CD4-positive, alpha-beta T cell treated with Interleukin-2 at 100 ng/mL for 4 hours (primary cell): ENCODE measurements around the gene MAT2A.
"Not testable (repeated sequence)": the region's sequence is repeated elsewhere in the genome, so short reads cannot be mapped to it uniquely, and the experiment has no call there.

ENCODE experiments used
- DNase-seq: peaks from one replicate; pipeline ENCODE4 v3.0.0-alpha.2; 2020; ENCODE audit warnings: low spot score

Gene MAT2A

DNA sequence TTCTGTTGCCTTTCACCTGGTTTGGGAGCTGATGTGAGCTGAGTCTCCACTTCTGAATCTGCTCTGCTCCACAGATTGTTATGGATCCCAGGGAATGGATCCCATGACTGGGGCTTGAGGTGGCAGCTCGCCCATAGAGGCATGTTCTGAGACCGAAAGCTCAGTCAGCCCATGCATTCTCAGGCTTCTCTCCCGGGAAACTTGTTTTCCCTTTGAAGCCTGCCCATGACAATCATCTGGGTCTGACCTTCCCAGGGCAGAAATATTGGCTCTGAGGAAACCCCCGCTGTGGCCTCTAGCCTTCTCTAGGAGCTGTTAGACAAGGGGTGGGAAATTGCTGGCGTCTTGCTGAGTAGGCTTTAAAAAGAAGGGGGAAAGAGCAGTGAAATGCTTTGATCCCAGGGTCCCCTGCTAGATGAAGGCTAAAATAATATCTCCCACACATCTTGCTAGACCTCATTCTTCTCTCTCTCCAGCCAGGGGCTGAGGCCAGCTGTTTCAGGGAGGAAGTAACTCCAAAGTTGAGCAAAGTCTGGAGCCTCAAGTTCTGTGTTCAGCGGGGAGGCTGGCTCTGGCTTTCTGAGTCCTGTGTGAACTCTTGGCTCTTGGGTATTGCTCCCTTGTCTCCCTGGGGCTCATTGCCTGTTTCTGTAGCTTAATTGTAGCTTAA lies 40.4 kb downstream of the MAT2A start:
- no peak for DNase-seq

- no peak for DNase-seq
These were observed 41.2 kb downstream of the MAT2A start for GRCh38 chr2:85580206-85580605.

DNA sequence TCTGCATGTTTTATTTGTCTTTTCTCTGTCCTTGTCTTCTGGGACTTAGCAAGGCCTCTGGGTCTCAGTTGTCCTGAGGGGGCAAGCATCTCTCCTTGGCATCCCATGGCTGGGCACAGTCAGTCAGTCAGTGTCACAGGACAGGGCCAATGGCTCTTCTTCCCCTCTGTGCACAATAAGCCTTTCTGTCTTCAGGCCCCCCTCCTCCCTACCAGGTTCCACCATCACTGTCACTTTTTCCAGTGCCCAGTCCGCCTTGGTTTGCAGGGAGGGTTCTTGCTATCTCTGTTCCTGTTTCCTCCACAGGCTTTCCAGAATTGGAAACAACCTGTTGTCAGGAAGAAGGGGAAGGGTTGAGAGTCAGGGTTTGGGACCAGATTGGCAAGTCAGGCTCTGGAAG lies 43.5 kb downstream of the MAT2A start:
- no peak for DNase-seq

DNA sequence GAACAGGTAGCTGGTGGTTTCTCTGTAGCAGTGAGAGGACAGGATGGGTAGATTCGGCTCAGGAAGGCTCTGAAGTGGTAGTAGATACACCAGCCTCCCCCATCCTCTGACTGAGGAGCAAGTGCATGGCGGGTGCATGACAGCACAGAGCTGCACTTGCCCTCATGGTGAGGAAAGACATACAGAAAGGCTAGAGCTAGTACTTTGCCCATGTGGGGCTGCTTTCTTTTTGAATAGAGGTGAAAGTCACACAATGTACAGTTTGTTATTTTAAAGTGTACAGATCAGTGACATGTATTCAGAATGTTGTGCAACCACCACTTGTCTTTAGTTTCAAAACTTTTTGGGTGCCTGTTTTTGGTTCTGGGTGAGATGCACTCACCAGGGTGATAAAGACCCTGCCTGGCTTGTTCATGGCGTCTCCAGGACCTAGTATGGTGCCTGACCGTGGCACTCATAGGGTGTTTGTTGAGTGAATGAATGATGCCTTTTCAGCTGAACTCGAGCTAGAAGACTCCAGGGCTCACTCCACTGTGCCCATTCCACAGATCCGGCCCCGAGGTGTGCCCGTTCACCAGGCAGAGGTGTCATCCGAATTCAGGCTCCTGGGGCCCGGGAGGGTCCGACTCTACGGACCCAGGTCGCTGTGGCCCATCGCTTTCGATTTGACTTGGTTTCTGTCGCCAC lies 44.8 kb downstream of the MAT2A start:
- peak; percentile 40 for DNase-seq

- DNase-seq, result no peak
These were observed 45.4 kb downstream of the MAT2A start, which contains the start of gene VAMP5 for GRCh38 chr2:85584354-85584856. TSS of gene VAMP5 (plus strand) at chr2:85584431. CDS start at chr2:85584491, 60 bp downstream.

DNA sequence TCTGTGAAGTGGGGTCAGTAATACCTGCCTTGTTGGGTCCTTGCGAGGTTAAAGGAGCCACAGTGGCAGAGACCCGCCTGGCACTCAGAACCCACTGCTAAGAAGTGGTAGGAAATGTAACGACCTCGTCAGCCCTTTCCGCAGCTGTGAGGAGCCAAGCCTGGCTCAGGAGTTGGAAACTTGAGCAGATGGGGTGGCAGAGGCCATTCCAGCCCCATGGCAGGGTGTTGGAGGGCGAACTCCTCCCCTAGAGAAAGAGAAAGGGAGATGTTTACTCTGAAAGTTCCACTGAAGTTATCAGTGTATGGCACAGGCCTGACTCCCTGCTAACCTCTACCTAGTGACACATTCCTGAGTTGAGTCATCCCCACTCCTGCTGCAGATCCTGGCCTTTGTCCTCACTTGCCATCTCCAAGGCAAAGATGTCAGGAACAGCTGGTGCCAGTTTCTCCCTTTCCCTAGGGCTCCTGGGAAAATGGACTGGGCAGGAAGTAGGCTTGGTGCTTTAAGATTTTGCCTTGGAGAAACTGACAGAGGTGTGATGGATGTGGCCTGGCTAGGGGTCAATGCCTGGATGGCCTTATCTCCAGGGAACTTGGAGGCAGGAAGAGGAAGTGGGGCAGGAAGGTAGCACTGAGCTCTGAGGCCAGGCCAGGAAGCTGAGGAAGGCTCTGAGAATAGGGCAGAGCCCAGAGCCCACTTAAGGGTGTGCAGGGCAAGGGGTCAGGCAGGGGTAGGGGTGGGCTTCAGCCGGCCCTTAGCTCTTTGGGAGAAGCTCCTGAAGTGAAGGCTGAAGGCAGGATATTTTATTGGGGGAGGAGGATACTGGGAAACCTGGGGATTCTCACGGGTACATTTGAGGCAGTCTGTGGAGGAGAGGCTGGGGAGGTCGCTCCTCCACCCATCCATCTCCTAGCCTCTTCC lies 46.2 kb downstream of the MAT2A start:
- no peak for DNase-seq

GRCh38 chr2:85585781-85586105 lies 46.8 kb downstream of the MAT2A start:
- no peak for DNase-seq

DNA sequence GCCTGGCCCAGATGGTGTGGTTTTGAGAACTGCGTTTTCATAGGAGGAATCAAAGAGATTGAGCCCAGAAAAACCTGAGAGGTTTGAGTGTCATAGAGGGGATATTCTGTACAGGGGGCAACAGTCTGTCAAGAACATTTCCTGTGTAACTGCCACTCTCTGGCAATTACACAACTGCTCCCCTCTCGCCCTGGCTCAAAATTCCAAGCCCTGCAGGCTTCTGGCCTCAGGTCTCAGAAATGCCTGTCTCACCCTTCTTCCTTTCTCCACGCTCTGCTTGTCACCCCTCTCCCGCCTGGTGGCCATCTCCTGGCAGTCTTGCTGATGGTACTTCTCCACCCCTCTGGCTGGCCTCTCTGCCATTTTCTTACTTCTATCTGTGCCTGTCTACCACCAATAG lies 49.3 kb downstream of the MAT2A start:
- no peak for DNase-seq

DNA sequence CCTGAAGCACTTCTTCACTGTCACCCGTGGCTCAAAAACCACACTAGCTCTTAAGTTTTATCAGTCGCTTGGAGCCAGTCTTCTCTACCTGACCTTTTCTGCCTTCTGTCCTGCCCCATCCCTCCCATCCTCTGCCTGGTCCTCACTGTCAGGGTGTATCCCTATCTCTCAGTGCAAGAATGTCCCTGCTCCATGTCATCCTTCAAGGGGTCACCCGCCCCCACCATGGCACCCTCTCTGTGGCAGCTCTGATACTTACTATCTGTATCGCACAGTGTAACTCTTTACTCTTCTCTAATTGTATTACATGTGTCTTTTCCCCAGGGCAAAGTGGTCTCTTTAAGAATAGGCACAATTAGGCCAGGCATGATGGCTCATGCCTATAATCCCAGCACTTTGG lies 49.7 kb downstream of the MAT2A start:
- no peak for DNase-seq

DNA sequence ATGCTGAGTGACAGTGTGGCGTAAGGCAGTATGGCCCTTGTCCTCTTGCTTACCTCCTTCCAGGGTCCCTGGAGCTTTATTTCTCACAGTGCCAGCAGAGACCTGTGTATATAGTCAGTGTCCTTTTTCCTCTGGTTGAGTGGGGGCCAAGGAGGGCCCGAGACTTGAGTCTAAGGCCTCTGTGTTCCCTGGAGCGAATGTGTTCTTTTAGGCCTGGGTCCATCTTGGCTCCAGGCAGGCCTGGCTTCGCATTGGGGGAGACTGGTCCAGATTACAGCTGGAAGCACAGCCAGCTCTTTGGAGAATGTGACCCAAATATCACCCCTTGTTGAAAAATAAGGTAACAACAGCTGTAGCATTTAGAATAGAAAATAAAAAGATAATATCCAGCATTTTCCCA lies 50.2 kb downstream of the MAT2A start:
- no peak for DNase-seq

GRCh38 chr2:85589982-85590791 lies 51.2 kb downstream of the MAT2A start:
- DNase-seq, result no peak

GRCh38 chr2:85590950-85591349 lies 52.0 kb downstream of the MAT2A start:
- DNase-seq, result no peak

GRCh38 chr2:85591563-85591962 lies 52.6 kb downstream of the MAT2A start:
- no peak for DNase-seq

- DNase-seq, result not testable (repeated sequence)
These were observed 53.3 kb downstream of the MAT2A start for GRCh38 chr2:85592299-85592698.

GRCh38 chr2:85593023-85593422 lies 54.1 kb downstream of the MAT2A start:
- no peak for DNase-seq
